Dendritic cell treated with granulocyte-macrophage colony-stimulating factor and Interleukin-4, amounts not matched to agents 40 ng/mL and 50 ng/mL, for 4 days (primary cell): ENCODE measurements around the gene SERPINA12.

Experiments used
- H3K27ac Mint-ChIP-seq: one replicate; pipeline ENCODE4 v1.8.0; 2022; ENCODE audit warnings: mild to moderate bottlenecking, mixed read lengths
- H3K27me3 Mint-ChIP-seq: one replicate; pipeline ENCODE4 v1.8.0; 2022; ENCODE audit warnings: mild to moderate bottlenecking, mixed read lengths
- H3K36me3 Mint-ChIP-seq: one replicate; pipeline ENCODE4 v1.8.0; 2022; ENCODE audit warnings: low read depth, mixed read lengths
- H3K4me1 Mint-ChIP-seq: one replicate; pipeline ENCODE4 v1.8.0; 2022; ENCODE audit warnings: low read depth, mixed read lengths
- H3K4me3 Mint-ChIP-seq: one replicate; pipeline ENCODE4 v1.8.0; 2022; ENCODE audit warnings: mild to moderate bottlenecking, moderate library complexity, mixed read lengths
- H3K9me3 Mint-ChIP-seq: one replicate; pipeline ENCODE4 v1.8.0; 2022; ENCODE audit warnings: mixed read lengths
- intact Hi-C: fragments of 100-400 bp; cut with micrococcal nuclease; formaldehyde crosslinking; loops from one replicate; pipeline ENCODE4 v1.15.0; 2022

Gene SERPINA12

DNA sequence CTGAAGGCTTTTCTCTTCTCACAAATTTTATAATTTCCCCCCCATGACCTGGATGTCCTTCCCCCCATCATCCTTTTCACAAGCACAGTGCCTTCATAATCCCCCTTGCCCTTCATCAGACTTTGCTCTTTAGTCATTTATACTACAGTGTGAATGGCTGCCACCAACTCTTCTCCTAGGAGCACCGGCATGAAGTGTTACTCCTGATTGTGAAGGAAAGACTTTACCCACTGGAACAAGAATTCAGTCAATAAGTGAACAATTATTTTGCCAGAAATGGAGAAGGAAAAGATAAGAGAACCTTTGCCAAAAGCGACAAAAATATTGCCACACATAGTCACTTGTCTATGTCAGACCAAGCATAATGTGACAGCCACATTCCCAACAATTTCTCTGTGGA is 38.2 kb downstream of the SERPINA12 start:
- no peak overlapping the region for H3K27ac Mint-ChIP-seq
- no peaks in the 10 kb centered on the region for H3K4me1 Mint-ChIP-seq
- peaks cover 9% of the 10 kb centered on the region for H3K27me3 Mint-ChIP-seq
- H3K4me3 Mint-ChIP-seq, result no peak overlapping the region
- intact Hi-C loops, result no loop called here
- no peaks in the 10 kb centered on the region for H3K36me3 Mint-ChIP-seq
- peaks cover 3% of the 10 kb centered on the region for H3K9me3 Mint-ChIP-seq

DNA sequence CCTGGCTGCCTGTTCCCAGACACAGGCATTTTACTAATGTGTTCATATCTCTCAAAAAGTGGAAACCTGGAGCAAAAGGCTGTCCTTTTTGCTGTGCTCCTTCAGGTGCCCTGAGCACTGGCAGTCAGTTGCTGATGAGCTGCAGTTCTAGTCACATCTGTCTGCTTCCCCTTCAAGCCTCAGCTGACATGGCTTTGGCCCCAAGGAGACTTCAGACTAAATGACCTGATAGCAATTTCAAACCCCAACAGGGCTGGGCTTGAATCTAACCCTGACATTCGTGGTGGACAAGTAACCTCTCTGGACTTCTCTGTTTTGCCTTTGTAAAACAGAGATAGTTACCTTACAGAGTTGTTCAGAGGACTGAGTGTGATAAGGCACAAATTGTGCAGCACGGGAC is 39.0 kb downstream of the SERPINA12 start:
- intact Hi-C loops, result no loop called here

GRCh38 chr14:94469261-94469660 is 40.0 kb downstream of the SERPINA12 start:
- no peaks in the 10 kb centered on the region for H3K4me1 Mint-ChIP-seq
- H3K36me3 Mint-ChIP-seq, result no peaks in the 10 kb centered on the region
- H3K27me3 Mint-ChIP-seq, result peaks cover 11% of the 10 kb centered on the region
- peaks cover 16% of the 10 kb centered on the region for H3K9me3 Mint-ChIP-seq
- intact Hi-C loops, result no loop called here
- H3K27ac Mint-ChIP-seq, result no peak overlapping the region
- no peak overlapping the region for H3K4me3 Mint-ChIP-seq

More for the DNA sequence above, 39.0 kb downstream of the SERPINA12 start:
- H3K36me3 Mint-ChIP-seq, result no peaks in the 10 kb centered on the region
- H3K4me3 Mint-ChIP-seq, result no peak overlapping the region
- H3K27ac Mint-ChIP-seq, result no peak overlapping the region
- H3K27me3 Mint-ChIP-seq, result peaks cover 11% of the 10 kb centered on the region
- no peaks in the 10 kb centered on the region for H3K4me1 Mint-ChIP-seq
- peaks cover 8% of the 10 kb centered on the region for H3K9me3 Mint-ChIP-seq

- no peaks in the 10 kb centered on the region for H3K4me1 Mint-ChIP-seq
- H3K36me3 Mint-ChIP-seq, result no peaks in the 10 kb centered on the region
- peaks cover 20% of the 10 kb centered on the region for H3K9me3 Mint-ChIP-seq
- peaks cover 11% of the 10 kb centered on the region for H3K27me3 Mint-ChIP-seq
- intact Hi-C loops, result no loop called here
- no peak overlapping the region for H3K4me3 Mint-ChIP-seq
- H3K27ac Mint-ChIP-seq, result no peak overlapping the region
Observed at GRCh38 chr14:94467728-94468520, 41.3 kb downstream of the SERPINA12 start.

GRCh38 chr14:94466706-94467370 is 42.4 kb downstream of the SERPINA12 start:
- no peaks in the 10 kb centered on the region for H3K36me3 Mint-ChIP-seq
- intact Hi-C loops, result no loop called here
- H3K27ac Mint-ChIP-seq, result no peak overlapping the region
- peaks cover 28% of the 10 kb centered on the region for H3K9me3 Mint-ChIP-seq
- H3K4me3 Mint-ChIP-seq, result no peak overlapping the region
- no peaks in the 10 kb centered on the region for H3K4me1 Mint-ChIP-seq
- H3K27me3 Mint-ChIP-seq, result peaks cover 11% of the 10 kb centered on the region

DNA sequence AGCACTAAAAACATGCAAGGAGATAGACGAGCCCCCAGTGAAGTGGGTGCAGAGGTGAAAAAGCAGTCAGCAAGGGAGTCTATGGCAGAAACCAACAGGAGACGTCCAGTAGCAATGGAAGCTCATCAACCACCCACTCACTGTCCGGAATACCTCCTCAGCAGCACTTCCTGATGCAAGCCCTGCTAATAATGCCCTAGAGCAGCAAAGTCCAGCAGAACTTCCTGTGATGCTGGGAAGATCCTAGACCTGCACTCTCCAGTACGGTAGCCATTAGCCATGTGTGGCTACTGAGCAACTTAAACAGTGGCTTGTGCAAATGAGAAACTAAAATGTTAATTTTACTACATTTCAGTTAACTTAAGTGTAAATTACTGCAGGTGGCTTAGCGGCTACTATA is 44.2 kb downstream of the SERPINA12 start:
- Mint-ChIP-seq H3K9me3 (peaks cover 30% of the 10 kb centered on the region), H3K4me3 (no peak overlapping the region), H3K36me3 (no peaks in the 10 kb centered on the region), H3K4me1 (no peaks in the 10 kb centered on the region), H3K27me3 (peaks cover 7% of the 10 kb centered on the region), H3K27ac (no peak overlapping the region)
- intact Hi-C loops, result no loop called here

DNA sequence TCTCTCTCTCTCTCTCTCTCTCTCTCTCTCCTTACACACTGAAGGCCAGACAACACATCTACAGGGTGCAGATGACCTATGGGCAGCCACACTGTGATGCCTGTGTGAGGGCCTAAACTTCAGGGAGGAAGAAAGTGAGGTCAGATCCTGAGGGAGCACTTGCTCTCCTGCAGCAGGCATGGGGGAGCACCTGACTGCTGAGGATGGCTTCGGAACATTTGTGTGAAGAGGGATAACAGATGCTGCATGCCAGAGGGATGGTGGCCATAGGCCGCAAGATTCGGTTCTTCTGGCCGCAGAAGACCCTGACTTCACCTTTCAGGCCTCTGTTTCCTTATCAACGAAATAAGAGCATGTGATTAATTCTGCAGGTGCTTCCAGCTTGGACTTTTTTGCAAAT is 45.0 kb downstream of the SERPINA12 start:
- intact Hi-C loops, result no loop called here
- no peak overlapping the region for H3K27ac Mint-ChIP-seq
- H3K4me1 Mint-ChIP-seq, result no peaks in the 10 kb centered on the region
- peaks cover 4% of the 10 kb centered on the region for H3K27me3 Mint-ChIP-seq
- H3K36me3 Mint-ChIP-seq, result no peaks in the 10 kb centered on the region
- no peak overlapping the region for H3K4me3 Mint-ChIP-seq
- peaks cover 30% of the 10 kb centered on the region for H3K9me3 Mint-ChIP-seq

GRCh38 chr14:94462763-94463572 is 46.3 kb downstream of the SERPINA12 start:
- intact Hi-C loops, result no loop called here
- no peak overlapping the region for H3K27ac Mint-ChIP-seq
- H3K4me3 Mint-ChIP-seq, result no peak overlapping the region
- H3K36me3 Mint-ChIP-seq, result no peaks in the 10 kb centered on the region
- H3K27me3 Mint-ChIP-seq, result peaks cover 4% of the 10 kb centered on the region
- no peaks in the 10 kb centered on the region for H3K4me1 Mint-ChIP-seq
- H3K9me3 Mint-ChIP-seq, result peaks cover 30% of the 10 kb centered on the region

DNA sequence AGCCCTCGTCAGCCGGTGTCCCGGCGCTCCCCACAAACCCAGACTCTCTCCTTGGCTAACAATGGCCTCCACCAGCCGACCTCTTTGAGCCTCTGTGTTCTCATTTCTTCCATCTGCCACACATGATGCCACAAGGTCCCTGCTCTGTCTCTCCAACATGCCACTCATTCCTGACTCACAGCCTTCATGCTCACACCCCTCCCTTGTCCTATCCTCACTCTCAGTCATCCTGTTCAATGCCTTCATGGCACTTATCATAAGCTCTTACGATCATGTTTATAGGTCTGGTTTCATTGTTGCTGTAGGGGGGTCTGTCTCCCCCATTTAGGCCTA is 47.1 kb downstream of the SERPINA12 start:
- no peaks in the 10 kb centered on the region for H3K4me1 Mint-ChIP-seq
- no peak overlapping the region for H3K27ac Mint-ChIP-seq
- no peak overlapping the region for H3K4me3 Mint-ChIP-seq
- H3K9me3 Mint-ChIP-seq, result peaks cover 30% of the 10 kb centered on the region
- no peaks in the 10 kb centered on the region for H3K36me3 Mint-ChIP-seq
- intact Hi-C loops, result no loop called here
- peaks cover 4% of the 10 kb centered on the region for H3K27me3 Mint-ChIP-seq

GRCh38 chr14:94461526-94462218 is 47.6 kb downstream of the SERPINA12 start:
- H3K36me3 Mint-ChIP-seq, result no peaks in the 10 kb centered on the region
- H3K4me1 Mint-ChIP-seq, result no peaks in the 10 kb centered on the region
- no peak overlapping the region for H3K27ac Mint-ChIP-seq
- no peak overlapping the region for H3K4me3 Mint-ChIP-seq
- peaks cover 30% of the 10 kb centered on the region for H3K9me3 Mint-ChIP-seq
- H3K27me3 Mint-ChIP-seq, result peaks cover 4% of the 10 kb centered on the region
- intact Hi-C loops, result no loop called here

- Mint-ChIP-seq H3K27ac (no peak overlapping the region), H3K9me3 (peaks cover 24% of the 10 kb centered on the region), H3K27me3 (peaks cover 3% of the 10 kb centered on the region), H3K4me3 (no peak overlapping the region), H3K36me3 (no peaks in the 10 kb centered on the region), H3K4me1 (no peaks in the 10 kb centered on the region)
- intact Hi-C loops, result no loop called here
Observed at GRCh38 chr14:94460631-94461416, 48.4 kb downstream of the SERPINA12 start.

- H3K4me3 Mint-ChIP-seq, result no peak overlapping the region
- no peaks in the 10 kb centered on the region for H3K36me3 Mint-ChIP-seq
- no peak overlapping the region for H3K27ac Mint-ChIP-seq
- intact Hi-C loops, result no loop called here
- peaks cover 6% of the 10 kb centered on the region for H3K27me3 Mint-ChIP-seq
- H3K9me3 Mint-ChIP-seq, result peaks cover 10% of the 10 kb centered on the region
- H3K4me1 Mint-ChIP-seq, result no peaks in the 10 kb centered on the region
Observed at GRCh38 chr14:94458558-94459205, 50.6 kb downstream of the SERPINA12 start.

- H3K27me3 Mint-ChIP-seq, result peaks cover 6% of the 10 kb centered on the region
- peaks cover 10% of the 10 kb centered on the region for H3K9me3 Mint-ChIP-seq
- no peak overlapping the region for H3K27ac Mint-ChIP-seq
- H3K4me1 Mint-ChIP-seq, result no peaks in the 10 kb centered on the region
- no peaks in the 10 kb centered on the region for H3K36me3 Mint-ChIP-seq
- no peak overlapping the region for H3K4me3 Mint-ChIP-seq
- intact Hi-C loops, result no loop called here
Observed at GRCh38 chr14:94458096-94458495, 51.2 kb downstream of the SERPINA12 start.
